NB4 (cell line): Measurements from ENCODE around the gene NIT1.

Experiments used
- CTCF ChIP-seq: IDR thresholded peaks from one replicate; pipeline ENCODE4 v1.5.1; 2012; ENCODE audit warnings: low read depth, low read length
- MAX ChIP-seq: IDR thresholded peaks from 2 replicates; pipeline ENCODE4 v1.6.1; 2011; ENCODE audit warnings: low read depth, low read length
- POLR2A ChIP-seq: IDR thresholded peaks from 2 replicates; pipeline ENCODE4 v1.6.1; 2011; ENCODE audit warnings: mild to moderate bottlenecking; ENCODE audit not compliant: insufficient read length; ENCODE audit errors: extremely low read depth

GRCh38 chr1:161131523-161132409 is 13.9 kb downstream of the NIT1 start:
- no peak for TF ChIP-seq POLR2A
- no peak for TF ChIP-seq CTCF
- no peak for TF ChIP-seq MAX
